Right atrium auricular region (tissue), 2 donors: ENCODE results near the gene HELZ. TPM values are rescaled to one million over a fixed set of nuclear protein-coding genes. Genes with fewer than 3 reads are reported as not detected.

Experiments used
- DNase-seq: peaks from one replicate; pipeline ENCODE4 v3.0.0-alpha.2; 2019; ENCODE audit warnings: low spot score
- H3K27ac ChIP-seq, 2 donors: fragments of 200-600 bp; sonication (generic); 1 replicate in 1 of 2; 2 replicates in 1 of 2; pipeline ENCODE4 v1.5.1; 2016 to 2019
- H3K27me3 ChIP-seq, 2 donors: fragments of 200-600 bp; sonication (generic); one replicate each; pipeline versions ENCODE4 v1.5.1 to v1.6.0; 2017 to 2019
- H3K36me3 ChIP-seq: fragments of 200-600 bp; sonication (generic); one replicate; pipeline ENCODE4 v1.5.1; 2016
- H3K4me1 ChIP-seq, 2 donors: fragments of 200-600 bp; sonication (generic); one replicate each; pipeline versions ENCODE4 v1.5.1 to v1.6.0; 2017 to 2019
- H3K4me3 ChIP-seq, 2 donors: fragments of 200-600 bp; sonication (generic); 1 replicate in 1 of 2; 2 replicates in 1 of 2; pipeline ENCODE4 v1.5.1; 2017 to 2019; ENCODE audit warnings: mild to moderate bottlenecking in 1 of 2, moderate library complexity in 1 of 2
- H3K9me3 ChIP-seq, 2 donors: fragments of 200-600 bp; sonication (generic); one replicate each; pipeline ENCODE4 v1.5.1; 2019
- total RNA-seq, 2 donors: library from RNA; depleted of rRNA; stranded (reverse); fragments of >200 nt; gene quantifications; one replicate each; pipeline ENCODE4 v1.1.0, GENCODE V29; 2016
- TF ChIP-seq, protein P1 (sequence below), 2 donors: fragments of 200-600 bp; sonication (generic); IDR thresholded peaks; one replicate each; pipeline ENCODE4 v1.5.1; 2019; ENCODE audit warnings: antibody characterized with exemption in 2 of 2

Gene HELZ
- total RNA-seq, 2 donors from 2014 or later: 25.2 to 29.1 TPM

DNA sequence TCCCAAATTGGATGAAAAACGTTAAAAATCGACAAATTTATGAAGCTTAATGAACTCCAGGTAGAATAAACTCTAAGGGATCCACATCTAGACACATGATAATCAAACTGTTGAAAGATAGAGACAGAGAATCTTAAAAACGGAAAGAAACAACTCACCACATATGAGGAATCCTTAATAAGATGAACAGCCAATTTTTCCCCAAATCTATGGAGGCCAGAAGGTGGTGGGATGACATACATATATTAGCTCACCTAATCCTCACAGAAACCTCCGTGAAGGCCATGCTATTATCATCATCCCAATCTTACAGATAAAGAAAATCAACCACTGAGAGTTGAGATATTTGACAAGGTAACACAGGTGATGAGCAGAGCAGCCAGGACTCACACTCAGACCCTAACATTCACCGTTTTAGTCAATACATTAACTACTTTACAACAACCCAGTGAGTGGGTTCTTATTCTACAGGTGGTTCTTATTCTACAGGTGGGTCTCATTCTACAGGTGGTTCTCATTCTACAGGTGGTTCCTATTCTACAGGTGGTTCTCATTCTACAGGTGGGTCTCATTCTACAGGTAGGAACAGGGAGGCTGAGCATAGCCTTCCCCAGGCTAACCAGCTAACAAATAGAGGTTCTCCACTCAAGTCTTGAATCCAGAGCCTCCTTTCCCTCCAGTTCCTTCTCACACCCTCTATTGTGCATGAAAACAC lies 195.8 kb downstream of the HELZ start:
- no peaks in the 10 kb centered on the region for H3K36me3 ChIP-seq
- TF ChIP-seq, protein P1, sequence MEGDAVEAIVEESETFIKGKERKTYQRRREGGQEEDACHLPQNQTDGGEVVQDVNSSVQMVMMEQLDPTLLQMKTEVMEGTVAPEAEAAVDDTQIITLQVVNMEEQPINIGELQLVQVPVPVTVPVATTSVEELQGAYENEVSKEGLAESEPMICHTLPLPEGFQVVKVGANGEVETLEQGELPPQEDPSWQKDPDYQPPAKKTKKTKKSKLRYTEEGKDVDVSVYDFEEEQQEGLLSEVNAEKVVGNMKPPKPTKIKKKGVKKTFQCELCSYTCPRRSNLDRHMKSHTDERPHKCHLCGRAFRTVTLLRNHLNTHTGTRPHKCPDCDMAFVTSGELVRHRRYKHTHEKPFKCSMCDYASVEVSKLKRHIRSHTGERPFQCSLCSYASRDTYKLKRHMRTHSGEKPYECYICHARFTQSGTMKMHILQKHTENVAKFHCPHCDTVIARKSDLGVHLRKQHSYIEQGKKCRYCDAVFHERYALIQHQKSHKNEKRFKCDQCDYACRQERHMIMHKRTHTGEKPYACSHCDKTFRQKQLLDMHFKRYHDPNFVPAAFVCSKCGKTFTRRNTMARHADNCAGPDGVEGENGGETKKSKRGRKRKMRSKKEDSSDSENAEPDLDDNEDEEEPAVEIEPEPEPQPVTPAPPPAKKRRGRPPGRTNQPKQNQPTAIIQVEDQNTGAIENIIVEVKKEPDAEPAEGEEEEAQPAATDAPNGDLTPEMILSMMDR (IDR thresholded peaks at IDR 0.05): no peak
- no peaks in the 10 kb centered on the region for H3K4me1 ChIP-seq
- H3K9me3 ChIP-seq: peaks cover 0 to 26% of the 10 kb centered on the region in 2 donors
- no peak overlapping the region for H3K27ac ChIP-seq
- DNase-seq: no peak
- no peak overlapping the region for H3K4me3 ChIP-seq
- H3K27me3 ChIP-seq: no peaks in the 10 kb centered on the region

DNA sequence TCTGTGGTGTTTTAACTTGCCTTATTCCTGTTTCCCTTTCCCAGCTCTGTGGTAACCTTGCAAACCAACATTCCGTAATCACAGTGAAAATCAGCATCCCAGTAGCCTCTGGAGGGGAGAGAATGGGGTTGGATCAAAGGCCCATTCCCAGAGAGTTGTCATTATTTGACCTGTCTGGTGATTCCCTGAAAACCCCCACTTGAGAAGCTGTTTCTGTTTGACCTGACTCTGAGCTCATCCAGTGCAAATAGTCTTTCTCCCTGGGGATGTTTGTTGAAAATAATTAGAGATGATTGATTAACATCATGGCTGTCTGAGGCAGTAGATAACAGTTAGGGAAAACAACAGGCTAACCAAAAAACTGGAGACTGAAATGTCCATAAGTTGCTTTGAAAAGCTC lies 197.6 kb downstream of the HELZ start:
- no peak overlapping the region for H3K27ac ChIP-seq
- H3K4me3 ChIP-seq: no peak overlapping the region
- no peaks in the 10 kb centered on the region for H3K27me3 ChIP-seq
- no peaks in the 10 kb centered on the region for H3K4me1 ChIP-seq
- no peak for DNase-seq
- H3K9me3 ChIP-seq: peaks cover 0 to 26% of the 10 kb centered on the region in 2 donors
- TF ChIP-seq, protein P1 (IDR thresholded peaks at IDR 0.05): no peak
- no peaks in the 10 kb centered on the region for H3K36me3 ChIP-seq

DNA sequence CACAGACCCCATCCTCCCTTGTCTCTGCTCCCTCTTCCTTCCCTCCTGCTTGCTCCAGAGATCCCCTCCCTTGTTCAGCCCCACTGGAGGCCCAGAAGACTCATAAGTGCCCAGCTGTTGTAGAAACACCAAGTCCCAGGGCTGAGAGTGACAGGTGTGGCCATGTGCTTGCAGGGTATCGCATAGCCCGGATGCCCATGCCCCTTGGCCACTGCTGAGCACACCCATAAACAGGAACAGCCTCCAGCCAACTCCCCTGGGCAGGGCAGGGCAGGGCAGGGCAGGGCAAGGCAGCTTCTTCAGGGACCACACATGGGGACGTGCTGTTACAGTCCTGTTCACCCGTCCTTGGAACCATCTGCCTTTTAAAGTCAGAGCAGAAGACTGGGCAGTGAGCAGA lies 198.6 kb downstream of the HELZ start:
- Histone ChIP-seq H3K4me3 (no peak overlapping the region), H3K4me1 (no peaks in the 10 kb centered on the region), H3K9me3 (peaks cover 0 to 26% of the 10 kb centered on the region in 2 donors), H3K27me3 (no peaks in the 10 kb centered on the region), H3K36me3 (no peaks in the 10 kb centered on the region), H3K27ac (no peak overlapping the region)
- TF ChIP-seq, protein P1 (IDR thresholded peaks at IDR 0.05): no peak
- no peak for DNase-seq

DNA sequence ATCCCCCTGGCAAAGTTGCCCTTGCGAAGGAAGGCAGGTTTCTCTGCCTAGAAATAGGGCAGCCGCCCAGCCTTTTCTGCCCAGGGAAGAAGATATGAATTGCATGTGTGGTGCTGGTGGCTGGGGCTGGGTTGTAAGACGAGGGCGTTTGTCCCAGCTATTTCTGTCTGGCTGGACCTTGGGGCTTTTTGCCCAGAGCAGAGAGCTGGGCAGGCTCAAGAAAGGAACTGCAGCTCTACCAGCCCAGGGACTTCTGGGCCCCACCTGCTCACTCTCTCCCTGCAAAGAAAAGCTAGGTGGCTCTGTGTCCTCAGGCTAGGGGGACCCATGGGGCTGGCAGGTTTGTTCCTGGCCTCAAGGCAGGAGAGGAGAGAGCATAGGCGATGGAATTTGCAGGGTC lies 200.1 kb downstream of the HELZ start:
- H3K4me1 ChIP-seq: no peaks in the 10 kb centered on the region
- no peak overlapping the region for H3K27ac ChIP-seq
- TF ChIP-seq, protein P1 (IDR thresholded peaks at IDR 0.05): no peak
- H3K27me3 ChIP-seq: no peaks in the 10 kb centered on the region
- DNase-seq: no peak
- H3K36me3 ChIP-seq: no peaks in the 10 kb centered on the region
- peaks cover 0 to 25% of the 10 kb centered on the region in 2 donors for H3K9me3 ChIP-seq
- no peak overlapping the region for H3K4me3 ChIP-seq

GRCh38 chr17:67044016-67044772 lies 200.8 kb downstream of the HELZ start, which contains the start of gene CACNG1:
TSS of gene CACNG1 (plus strand) at chr17:67044554. CDS start at chr17:67044661, 107 bp downstream.
- H3K36me3 ChIP-seq: no peaks in the 10 kb centered on the region
- no peaks in the 10 kb centered on the region for H3K27me3 ChIP-seq
- no peaks in the 10 kb centered on the region for H3K4me1 ChIP-seq
- H3K9me3 ChIP-seq: peaks cover 0 to 19% of the 10 kb centered on the region in 2 donors
- DNase-seq: no peak
- H3K27ac ChIP-seq: no peak within 1 kb of the TSS
- H3K4me3 ChIP-seq: no peak within 1 kb of the TSS
- TF ChIP-seq, protein P1 (IDR thresholded peaks at IDR 0.05): no peak
